Upper lobe of left lung (tissue), 4 donors: ENCODE data around the gene ANKRD13A.

ENCODE experiments used
- EP300 ChIP-seq, 4 donors: sonication (generic); formaldehyde crosslinking; IDR thresholded peaks; one replicate each; pipeline ENCODE4 v1.5.1; 2017; ENCODE audit warnings: antibody characterized with exemption in 4 of 4, control low read depth in 2 of 4
- TF ChIP-seq, protein P1 (sequence below), 6 experiments: fragments of 450-650 bp in 4 of 6; fragments of 200-600 bp in 2 of 6; sonication (generic) in 2 of 6; IDR thresholded peaks; one replicate each; pipeline ENCODE4 v1.5.1; 2016 to 2019; ENCODE audit warnings: antibody characterized with exemption in 6 of 6

DNA sequence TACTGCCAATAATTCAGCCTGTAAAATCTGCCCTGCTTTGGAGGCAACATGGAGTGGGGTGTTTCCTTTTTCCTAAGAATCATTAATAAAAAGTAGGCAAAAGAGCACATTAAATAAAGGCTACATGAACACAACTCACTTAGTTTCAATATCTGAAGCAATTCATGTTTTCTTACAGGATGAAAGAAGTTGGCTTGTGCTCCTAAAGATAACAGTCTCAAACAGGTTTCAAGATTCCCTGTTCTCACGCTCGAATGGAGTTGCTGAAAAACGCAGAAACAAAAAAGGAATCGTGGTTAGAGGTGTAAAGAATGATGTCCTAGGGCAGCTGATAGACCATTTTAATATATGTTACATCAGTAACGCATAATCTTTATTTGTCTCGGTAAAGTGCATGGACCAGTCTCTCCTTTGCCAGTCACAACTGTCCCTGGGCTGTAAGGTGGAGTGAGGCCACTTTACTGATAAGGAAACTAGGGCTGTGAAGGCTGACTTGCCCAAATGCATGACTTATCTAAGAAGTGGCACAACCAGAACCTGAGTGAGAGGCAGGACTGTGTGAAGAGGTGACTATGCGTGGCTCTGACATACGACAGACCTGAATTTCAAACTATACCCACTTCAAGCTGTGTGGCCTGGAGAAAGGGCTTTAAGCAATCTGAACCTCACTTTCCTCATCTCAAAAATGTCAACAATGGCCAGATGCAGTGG lies 15.6 kb upstream of the ANKRD13A start:
- TF ChIP-seq, protein P1, sequence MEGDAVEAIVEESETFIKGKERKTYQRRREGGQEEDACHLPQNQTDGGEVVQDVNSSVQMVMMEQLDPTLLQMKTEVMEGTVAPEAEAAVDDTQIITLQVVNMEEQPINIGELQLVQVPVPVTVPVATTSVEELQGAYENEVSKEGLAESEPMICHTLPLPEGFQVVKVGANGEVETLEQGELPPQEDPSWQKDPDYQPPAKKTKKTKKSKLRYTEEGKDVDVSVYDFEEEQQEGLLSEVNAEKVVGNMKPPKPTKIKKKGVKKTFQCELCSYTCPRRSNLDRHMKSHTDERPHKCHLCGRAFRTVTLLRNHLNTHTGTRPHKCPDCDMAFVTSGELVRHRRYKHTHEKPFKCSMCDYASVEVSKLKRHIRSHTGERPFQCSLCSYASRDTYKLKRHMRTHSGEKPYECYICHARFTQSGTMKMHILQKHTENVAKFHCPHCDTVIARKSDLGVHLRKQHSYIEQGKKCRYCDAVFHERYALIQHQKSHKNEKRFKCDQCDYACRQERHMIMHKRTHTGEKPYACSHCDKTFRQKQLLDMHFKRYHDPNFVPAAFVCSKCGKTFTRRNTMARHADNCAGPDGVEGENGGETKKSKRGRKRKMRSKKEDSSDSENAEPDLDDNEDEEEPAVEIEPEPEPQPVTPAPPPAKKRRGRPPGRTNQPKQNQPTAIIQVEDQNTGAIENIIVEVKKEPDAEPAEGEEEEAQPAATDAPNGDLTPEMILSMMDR (IDR thresholded peaks at IDR 0.05): no peak
- TF ChIP-seq EP300 (IDR thresholded peaks at IDR 0.05): peak in 2 of 4 donors; percentile 11 to 17
